Measurements from ENCODE around the gene GNG12.

Gene GNG12

GRCh38 chr1:67832737-67833601 lies at the start of gene GNG12:
TSS of gene GNG12 (minus strand) at chr1:67833467. CDS start at chr1:67707686, 125,781 bp downstream.
- DNase-seq (ENCODE audit: low read depth in 2 of 3, low spot score in 2 of 3), result no peak

GRCh38 chr1:67882196-67882958 lies 49.1 kb upstream of the GNG12 start:
- no peak for DNase-seq (ENCODE audit: low read depth in 2 of 3, low spot score in 2 of 3)

- DNase-seq (ENCODE audit: low read depth in 2 of 3, low spot score in 2 of 3), result no peak
These were observed 46.9 kb upstream of the GNG12 start for GRCh38 chr1:67880056-67880601.

GRCh38 chr1:67879485-67879884 lies 46.2 kb upstream of the GNG12 start:
- DNase-seq (ENCODE audit: low read depth in 2 of 3, low spot score in 2 of 3), result no peak

- DNase-seq (ENCODE audit: low read depth in 2 of 3, low spot score in 2 of 3), result no peak
These were observed 41.3 kb upstream of the GNG12 start for GRCh38 chr1:67874501-67875111.

GRCh38 chr1:67869233-67869632 lies 36.0 kb upstream of the GNG12 start:
- DNase-seq (ENCODE audit: low read depth in 2 of 3, low spot score in 2 of 3), result no peak

GRCh38 chr1:67863637-67864036 lies 30.4 kb upstream of the GNG12 start:
- no peak for DNase-seq (ENCODE audit: low read depth in 2 of 3, low spot score in 2 of 3)

- DNase-seq (ENCODE audit: low read depth in 2 of 3, low spot score in 2 of 3), result no peak
These were observed 29.4 kb upstream of the GNG12 start for GRCh38 chr1:67862685-67863084.

GRCh38 chr1:67861856-67862516 lies 28.7 kb upstream of the GNG12 start:
- DNase-seq (ENCODE audit: low read depth in 2 of 3, low spot score in 2 of 3), result no peak

GRCh38 chr1:67860776-67861175 lies 27.5 kb upstream of the GNG12 start:
- DNase-seq (ENCODE audit: low read depth in 2 of 3, low spot score in 2 of 3), result no peak

- no peak for DNase-seq (ENCODE audit: low read depth in 2 of 3, low spot score in 2 of 3)
These were observed 23.7 kb upstream of the GNG12 start for GRCh38 chr1:67856921-67857320.

- no peak for DNase-seq (ENCODE audit: low read depth in 2 of 3, low spot score in 2 of 3)
These were observed 22.7 kb upstream of the GNG12 start for GRCh38 chr1:67855961-67856360.

- no peak for DNase-seq (ENCODE audit: low read depth in 2 of 3, low spot score in 2 of 3)
These were observed 22.2 kb upstream of the GNG12 start for GRCh38 chr1:67855444-67855843.

GRCh38 chr1:67853704-67854103 lies 20.4 kb upstream of the GNG12 start:
- DNase-seq (ENCODE audit: low read depth in 2 of 3, low spot score in 2 of 3), result no peak

- no peak for DNase-seq (ENCODE audit: low read depth in 2 of 3, low spot score in 2 of 3)
These were observed 18.5 kb upstream of the GNG12 start for GRCh38 chr1:67851800-67852199.

- no peak for DNase-seq (ENCODE audit: low read depth in 2 of 3, low spot score in 2 of 3)
These were observed 17.4 kb upstream of the GNG12 start for GRCh38 chr1:67850611-67851075.

- no peak for DNase-seq (ENCODE audit: low read depth in 2 of 3, low spot score in 2 of 3)
These were observed 16.9 kb upstream of the GNG12 start for GRCh38 chr1:67850151-67850551.

GRCh38 chr1:67847466-67847865 lies 14.2 kb upstream of the GNG12 start:
- DNase-seq (ENCODE audit: low read depth in 2 of 3, low spot score in 2 of 3), result no peak

GRCh38 chr1:67846538-67846937 lies 13.3 kb upstream of the GNG12 start:
- no peak for DNase-seq (ENCODE audit: low read depth in 2 of 3, low spot score in 2 of 3)

- no peak for DNase-seq (ENCODE audit: low read depth in 2 of 3, low spot score in 2 of 3)
These were observed 11.7 kb upstream of the GNG12 start for GRCh38 chr1:67844988-67845387.

GRCh38 chr1:67843746-67844145 lies 10.5 kb upstream of the GNG12 start:
- DNase-seq (ENCODE audit: low read depth in 2 of 3, low spot score in 2 of 3), result no peak
